Activated CD4-positive, alpha-beta T cell treated with anti-CD3 and anti-CD28 coated beads for 4 hours (primary cell): Measurements from ENCODE around the gene DAD1.
"Not testable (repeated sequence)": the region's sequence is repeated elsewhere in the genome, so short reads cannot be mapped to it uniquely, and the experiment has no call there.

Source experiments
- DNase-seq, 2 donors: peaks; one replicate each; pipeline ENCODE4 v3.0.0-alpha.2; 2020

The DAD1 gene

GRCh38 chr14:22566266-22566665, 22.8 kb downstream of the DAD1 start:
- DNase-seq, result not testable (repeated sequence)

GRCh38 chr14:22565391-22565945, 23.6 kb downstream of the DAD1 start:
- DNase-seq, result no peak

GRCh38 chr14:22564463-22564862, 24.6 kb downstream of the DAD1 start:
- no peak for DNase-seq

DNA sequence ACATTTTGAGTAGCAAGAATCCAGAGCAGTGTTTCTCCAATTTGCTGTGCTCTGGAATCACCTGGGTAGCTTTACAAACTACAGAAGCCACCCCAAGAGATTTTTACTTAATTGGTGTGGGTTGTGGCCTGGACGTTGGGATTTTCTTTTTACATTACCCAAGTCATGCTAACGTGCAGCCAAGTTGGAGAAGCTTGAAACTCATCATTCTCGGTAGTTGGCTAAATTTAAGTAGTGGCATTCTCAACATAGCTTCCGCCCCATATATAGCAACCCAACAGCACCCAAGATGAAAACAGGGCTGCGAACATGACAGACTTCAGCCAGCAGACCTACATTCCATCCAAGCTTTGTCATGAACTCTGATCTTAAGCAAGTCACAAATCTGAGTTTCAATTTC, 25.0 kb downstream of the DAD1 start:
- DNase-seq, result no peak

- peak; percentile 71 to 81 for DNase-seq
These were observed 27.1 kb downstream of the DAD1 start for GRCh38 chr14:22561661-22562579.

GRCh38 chr14:22561366-22561660, 27.7 kb downstream of the DAD1 start:
- no peak for DNase-seq

DNA sequence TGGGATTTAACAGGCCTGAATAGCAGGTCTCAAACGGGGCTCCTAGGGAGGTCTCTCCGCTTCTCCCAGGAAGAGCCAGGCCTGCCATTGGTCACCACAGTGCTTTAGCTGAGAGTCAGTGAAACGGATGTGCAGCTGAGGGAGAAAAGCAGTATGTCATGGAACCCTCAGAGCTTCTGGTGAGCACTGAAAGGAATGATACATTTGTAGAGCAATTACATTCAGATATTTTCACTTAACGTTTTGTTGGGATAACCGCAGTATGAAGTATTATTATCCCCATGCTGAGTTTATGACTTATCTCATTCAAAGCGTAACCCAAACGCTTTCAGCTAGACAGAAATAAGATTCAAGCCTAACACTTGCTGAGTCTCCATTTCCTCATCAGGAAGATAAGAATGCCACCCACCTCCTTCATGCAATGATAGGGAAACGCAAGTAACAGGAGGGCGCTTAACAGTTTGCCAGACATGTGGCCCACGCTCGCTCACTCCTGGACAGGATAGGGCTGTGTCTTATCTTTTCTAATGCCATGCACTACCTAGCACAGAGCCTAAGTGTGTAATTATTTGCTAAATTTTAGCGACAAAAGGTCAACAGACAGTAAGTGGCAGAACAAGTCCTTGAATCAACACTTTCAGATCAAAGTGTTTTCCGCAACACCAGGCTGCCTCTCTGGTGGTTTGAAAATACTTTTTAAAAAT, 28.2 kb downstream of the DAD1 start:
- DNase-seq, result peak in 1 of 2 donors; percentile 34

- no peak for DNase-seq
These were observed 30.0 kb downstream of the DAD1 start for GRCh38 chr14:22559041-22559440.

- peak in 1 of 2 donors; percentile 64 for DNase-seq
These were observed 30.7 kb downstream of the DAD1 start for GRCh38 chr14:22558221-22558913.

DNA sequence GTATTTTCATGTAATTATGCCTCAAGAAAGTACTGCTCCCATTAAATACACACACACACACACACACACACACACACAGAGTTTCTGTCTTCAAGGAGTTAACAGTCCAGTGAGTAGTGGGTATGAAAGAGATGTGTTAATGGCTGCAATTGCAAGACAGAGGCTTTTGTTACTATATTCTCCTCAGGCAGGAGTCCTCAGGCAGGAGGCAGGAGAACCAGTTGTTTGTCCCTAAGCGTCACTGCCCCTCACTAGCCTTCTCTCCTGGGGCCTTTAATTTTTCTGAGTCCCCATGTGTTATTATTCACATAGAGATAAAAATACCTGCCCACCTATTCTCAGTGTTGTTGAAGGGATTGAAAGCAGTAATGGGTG, 31.2 kb downstream of the DAD1 start:
- no peak for DNase-seq

DNA sequence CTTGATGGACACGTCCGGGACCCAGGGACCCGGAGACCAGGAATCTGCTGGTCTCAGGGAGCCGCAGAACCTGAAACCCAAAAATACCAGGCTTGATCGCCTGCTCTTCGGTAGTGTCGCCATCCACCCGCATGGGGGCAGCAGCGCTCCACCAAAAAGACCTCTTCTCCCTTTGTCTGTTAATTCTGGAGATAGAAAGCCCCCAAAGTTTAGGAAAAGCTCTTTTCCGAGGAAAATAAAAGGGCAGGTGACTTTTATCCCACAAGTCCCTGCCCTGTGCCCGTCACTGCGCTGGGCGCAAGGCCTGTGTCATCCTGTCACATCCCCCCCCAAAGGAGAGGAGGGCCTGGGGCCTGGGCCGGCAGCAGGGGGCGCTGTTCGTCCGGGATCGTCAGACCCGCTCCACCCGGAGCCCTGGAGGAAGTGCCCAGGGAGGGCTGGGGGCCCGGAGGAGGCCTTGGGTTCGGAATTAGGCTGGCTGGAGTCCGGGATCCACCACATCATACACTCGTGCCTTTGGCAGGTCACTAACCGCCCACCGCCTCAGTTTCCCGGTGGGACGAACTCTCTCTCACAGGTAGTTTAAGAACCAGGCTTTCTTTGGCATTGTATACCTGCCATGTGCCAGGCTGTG, 31.9 kb downstream of the DAD1 start:
- peak; percentile 94 to 95 for DNase-seq

DNA sequence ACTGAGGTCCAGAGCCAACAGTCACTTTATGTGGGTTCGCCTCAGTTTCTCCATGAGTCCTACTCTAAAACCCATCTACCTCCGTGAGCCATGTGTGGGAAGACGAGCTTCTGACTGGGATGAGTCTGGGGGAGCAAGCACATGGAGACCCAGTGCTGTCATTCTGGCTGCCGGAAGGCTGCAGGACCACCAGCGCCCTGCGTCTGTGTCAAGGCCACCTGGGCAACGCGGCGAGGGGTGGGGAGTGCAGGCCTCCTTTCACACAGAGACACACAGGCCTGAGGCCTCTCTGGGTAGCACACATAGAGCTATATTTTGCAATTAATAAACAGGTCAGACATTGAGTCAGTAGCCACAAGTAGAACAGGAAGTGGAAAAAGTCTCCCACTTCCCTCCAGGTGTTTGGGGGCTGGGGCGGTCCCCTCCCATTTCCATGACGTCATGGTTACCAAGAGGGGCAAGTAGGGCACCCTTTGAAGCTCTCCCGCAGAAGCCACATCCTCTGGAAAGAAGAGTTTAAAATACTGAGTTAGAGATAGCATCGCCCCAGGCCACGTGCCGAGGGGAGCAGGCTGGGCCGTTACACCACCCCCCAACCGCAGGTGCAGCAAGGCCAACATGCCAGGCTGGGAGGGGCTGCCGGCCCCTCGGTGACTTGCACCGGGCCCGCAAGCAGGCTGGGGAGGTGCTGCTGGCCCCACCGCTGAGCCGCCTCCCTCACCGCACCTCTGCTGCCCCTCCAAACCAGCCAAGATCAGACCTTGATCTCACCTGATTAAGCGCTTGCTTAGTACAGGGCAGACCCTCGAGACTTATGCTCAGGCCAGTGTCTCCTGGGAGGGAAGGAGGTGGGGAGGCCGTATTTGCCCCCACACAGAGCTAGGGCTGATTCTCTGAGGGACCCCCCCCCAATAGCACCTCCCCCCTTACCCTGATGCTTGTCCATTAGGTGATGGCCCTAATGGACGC, 32.7 kb downstream of the DAD1 start:
- DNase-seq, result peak; percentile 96 to 97

- peak; percentile 73 for DNase-seq
These were observed 33.5 kb downstream of the DAD1 start for GRCh38 chr14:22555384-22556011.

DNA sequence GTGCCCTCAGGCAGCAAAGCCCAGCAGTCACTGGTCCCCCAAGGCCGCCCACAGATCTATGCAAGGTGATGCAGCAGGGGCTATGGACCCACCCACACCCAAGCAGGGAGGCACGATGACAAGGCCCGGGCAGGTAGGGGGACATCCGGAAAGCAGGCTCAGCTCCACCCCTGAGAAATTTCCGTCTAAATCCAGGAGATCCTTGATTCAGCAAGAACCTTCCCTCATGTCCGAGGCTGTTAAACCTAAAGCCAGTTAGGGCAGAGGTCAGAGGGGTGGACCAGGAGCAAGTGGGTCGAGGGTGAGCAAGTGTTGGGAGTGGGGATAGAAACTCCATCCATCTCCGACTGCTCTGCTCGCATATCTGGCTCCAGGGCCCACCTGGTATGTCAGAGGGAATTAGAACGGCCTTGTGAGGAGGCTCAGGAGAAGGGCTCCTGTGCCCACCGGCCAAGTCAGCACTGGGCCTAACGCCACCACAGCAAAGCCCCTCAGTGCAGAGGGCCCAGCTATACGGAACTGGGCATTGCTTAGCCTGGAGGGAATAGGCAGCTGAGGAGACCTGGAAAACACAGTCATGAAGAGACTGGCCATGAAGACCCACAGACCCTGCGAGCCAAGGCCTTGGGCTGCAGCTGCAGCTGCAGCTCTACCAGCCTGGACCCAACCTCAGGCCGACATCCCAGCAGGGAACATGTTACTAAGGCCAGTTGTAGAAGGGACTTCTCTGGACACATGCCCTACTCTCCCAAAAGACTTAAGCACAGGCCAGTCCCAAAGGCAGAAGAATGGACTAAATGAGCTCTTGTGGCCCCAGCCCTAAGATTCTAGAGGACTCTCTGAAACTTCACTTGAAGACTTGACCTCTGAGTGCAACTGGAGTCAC, 34.3 kb downstream of the DAD1 start:
- DNase-seq, result no peak

- not testable (repeated sequence) for DNase-seq
These were observed 35.0 kb downstream of the DAD1 start for GRCh38 chr14:22553861-22554497.

GRCh38 chr14:22553445-22553844, 35.6 kb downstream of the DAD1 start:
- no peak for DNase-seq

DNA sequence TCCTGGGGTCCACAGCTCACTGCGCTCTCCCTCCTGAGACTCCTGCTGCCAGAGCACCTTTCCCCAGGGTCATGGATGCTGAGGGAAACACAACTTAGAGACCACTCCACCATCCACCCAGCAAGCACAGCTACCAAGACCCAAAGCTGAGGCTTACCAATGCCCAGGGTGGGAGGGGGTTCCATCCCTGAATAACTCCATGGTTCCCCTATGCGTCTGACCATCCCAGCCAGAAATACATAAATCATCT, 36.3 kb downstream of the DAD1 start:
- DNase-seq, result no peak

DNA sequence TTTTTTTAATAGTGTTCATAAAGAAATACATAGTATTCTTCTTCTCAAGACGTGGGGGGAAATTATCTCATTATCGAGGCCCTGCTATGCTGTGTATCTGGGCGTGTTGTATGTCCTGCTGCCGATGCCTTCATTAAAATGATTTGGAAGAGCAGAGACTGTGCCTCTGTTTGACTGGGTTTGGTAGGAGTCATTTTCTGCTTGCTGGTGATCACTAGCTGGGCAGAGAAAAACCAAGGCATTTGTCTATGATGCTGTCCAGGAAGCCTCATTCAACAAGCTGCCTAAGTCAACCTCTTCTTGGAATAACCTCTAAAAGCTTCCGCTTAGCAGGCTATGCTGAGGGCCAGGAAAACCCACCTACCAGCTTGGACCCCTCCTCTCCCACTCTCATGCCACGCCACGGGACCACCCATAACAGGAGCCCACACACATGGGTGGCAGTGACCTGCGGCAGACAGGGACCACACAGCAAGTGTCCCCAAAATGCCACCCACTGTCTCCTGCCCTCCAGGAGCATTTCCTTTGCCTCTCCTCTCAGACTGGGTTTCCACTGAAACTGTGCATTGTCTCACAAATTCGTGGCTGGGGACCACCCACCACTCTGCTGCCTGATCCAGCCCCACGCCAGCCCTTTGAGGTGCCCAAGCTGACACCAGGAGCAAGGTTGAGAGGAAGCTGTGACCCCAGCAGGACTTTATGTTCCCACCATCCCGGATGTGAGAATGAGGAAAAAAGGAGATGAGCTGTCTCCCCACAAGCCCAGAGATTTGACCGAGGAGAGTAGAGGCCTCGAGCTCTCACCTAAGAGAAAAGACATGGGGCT, 36.8 kb downstream of the DAD1 start:
- peak in 1 of 2 donors; percentile 17 for DNase-seq

DNA sequence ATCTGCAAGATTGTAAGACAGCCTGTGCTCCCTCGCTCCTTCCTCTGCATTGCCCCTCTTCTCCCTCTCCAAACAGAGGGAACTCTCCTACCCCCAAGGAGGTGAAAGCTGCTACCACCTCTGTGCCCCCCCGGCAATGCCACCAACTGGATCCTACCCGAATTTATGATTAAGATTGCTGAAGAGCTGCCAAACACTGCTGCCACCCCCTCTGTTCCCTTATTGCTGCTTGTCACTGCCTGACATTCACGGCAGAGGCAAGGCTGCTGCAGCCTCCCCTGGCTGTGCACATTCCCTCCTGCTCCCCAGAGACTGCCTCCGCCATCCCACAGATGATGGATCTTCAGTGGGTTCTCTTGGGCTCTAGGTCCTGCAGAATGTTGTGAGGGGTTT, 37.4 kb downstream of the DAD1 start:
- DNase-seq, result no peak
